Right forelimb (tissue), 1 donor: ENCODE data around the gene AIF1.

Experiments
- DNase-seq: peaks from one replicate; pipeline ENCODE4 v3.0.0-alpha.2; 2018

Gene AIF1

DNA sequence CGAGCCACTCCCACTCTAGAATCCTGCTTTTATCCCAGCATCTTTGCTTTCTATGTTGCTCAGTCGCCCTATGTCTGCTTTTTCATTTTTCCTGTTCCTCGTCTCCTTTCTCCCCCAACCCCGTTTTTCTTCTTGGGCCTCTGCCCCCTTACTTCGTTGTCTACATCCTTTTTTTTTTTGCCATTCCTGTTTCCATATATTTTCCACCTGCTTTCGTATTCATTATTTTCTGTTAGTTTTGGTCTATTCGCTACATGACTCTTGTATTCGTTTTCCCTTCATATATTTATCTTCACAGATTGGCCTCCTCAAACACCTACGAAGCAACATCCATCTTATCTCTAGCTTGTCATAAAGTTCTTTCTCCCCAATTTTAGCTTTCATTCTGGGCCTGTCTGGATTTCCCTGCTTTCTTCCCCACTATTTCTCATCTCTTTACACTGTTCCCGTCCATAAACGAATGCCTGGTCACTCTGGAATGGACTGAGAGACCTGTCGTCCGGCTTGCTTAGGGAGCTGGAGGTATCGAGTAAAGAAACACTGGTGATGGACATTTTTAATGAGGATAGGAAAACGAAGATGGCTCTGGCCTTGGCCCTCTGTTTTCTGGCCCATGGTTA is 6.4 kb downstream of the AIF1 start:
- DNase-seq, result no peak

DNA sequence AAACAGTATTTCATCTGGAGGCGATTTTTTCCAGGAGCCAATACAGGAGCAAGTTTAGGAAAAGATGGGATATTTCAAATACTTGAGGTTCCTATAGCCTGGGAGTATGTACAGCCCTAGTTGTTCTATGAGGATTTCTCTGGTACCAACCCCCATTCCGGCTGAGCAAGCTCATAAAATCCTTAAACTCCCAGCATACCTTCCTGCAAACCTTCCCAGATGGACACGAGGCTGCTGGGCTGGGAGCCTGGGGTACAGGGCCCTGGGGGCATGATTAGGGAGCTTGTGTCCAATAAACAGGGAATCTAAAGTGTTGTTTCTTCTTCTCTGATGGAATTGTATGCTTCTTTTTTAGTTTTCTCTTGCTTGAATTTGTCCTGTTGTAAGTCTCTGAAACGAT is 7.0 kb downstream of the AIF1 start:
- no peak for DNase-seq

DNA sequence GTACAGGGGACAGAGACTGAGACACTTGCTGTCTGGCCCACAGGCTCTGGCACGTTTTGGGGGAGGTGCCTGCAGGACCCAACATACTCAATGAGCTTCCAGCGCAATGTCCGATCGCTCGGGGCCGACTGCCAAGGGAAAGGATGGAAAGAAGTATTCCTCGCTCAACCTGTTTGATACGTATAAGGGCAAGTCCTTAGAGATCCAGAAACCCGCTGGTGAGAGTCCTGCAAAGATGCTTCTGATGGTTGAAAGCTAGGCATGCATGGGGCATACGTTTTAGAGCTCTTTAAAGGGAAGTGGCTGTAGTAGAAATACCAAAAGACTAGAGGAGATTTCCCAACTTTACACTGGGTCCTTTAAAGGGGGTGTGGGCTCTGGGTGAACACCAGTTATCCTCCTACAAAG is 7.7 kb downstream of the AIF1 start:
- no peak for DNase-seq

DNA sequence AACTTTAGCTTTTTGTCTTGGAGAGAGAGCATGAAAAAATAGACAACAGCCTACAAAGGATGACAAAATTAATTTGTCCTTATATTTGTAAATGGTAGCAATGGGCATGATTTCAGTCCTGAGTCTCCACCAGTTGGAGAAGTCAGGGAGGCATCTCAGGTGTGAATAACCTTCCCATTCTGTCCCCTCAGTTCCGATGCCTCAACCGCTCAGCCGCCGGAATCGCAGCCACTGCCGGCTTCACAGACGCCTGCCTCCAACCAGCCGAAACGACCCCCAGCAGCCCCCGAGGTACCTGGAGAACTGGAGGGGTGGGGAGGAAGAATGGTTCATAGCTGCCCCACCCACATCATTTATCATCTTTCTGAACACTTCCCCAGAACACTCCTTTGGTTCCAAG is 9.0 kb downstream of the AIF1 start:
- DNase-seq, result no peak

DNA sequence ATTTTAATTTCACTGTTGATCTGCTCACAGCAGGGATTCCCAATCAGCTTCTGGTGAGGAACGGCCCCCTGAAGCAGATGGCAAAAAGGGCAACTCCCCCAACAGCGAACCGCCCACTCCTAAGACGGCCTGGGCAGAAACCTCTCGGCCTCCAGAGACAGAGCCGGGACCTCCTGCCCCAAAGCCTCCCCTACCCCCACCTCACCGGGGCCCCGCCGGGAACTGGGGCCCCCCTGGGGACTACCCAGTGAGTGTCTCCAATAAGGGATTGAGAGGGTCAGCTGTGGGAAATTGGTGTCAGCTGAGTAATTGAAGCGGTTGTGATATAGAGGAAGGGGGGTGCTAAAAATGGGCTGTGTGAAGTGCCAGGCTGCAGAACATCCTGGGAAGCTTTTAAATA is 11.9 kb downstream of the AIF1 start:
- DNase-seq, result no peak

DNA sequence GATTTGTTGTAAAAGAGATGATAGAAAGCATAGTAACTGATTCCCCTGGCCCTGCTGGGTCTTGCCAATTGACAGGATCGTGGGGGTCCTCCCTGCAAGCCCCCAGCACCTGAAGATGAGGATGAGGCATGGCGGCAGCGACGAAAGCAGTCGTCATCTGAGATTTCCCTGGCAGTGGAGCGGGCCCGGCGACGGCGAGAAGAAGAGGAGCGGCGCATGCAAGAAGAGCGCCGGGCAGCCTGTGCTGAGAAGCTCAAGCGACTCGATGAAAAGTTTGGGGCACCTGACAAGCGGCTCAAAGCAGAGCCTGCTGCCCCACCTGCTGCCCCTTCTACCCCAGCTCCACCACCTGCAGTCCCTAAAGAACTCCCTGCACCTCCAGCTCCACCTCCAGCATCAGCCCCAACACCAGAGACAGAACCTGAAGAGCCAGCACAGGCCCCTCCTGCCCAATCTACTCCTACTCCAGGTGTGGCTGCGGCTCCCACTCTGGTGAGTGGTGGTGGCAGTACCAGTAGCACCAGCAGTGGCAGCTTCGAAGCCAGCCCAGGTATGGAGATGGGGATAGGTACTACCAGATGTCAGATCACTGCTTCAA is 12.8 kb downstream of the AIF1 start:
- no peak for DNase-seq

DNA sequence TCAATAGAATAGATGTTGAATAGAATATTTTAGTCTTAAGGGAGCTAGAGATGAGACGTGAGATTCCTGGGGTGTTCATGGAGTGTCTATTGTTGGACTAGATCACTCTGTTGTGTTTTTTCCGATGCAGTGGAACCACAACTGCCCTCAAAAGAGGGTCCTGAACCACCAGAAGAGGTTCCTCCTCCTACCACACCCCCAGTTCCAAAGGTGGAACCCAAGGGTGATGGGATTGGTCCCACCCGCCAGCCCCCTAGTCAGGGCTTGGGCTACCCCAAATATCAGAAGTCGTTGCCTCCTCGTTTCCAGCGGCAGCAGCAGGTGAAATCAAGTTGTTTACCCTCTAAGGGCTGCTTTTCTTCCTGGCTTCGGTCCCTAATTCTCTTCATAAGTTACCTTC is 14.0 kb downstream of the AIF1 start:
- DNase-seq, result no peak

DNA sequence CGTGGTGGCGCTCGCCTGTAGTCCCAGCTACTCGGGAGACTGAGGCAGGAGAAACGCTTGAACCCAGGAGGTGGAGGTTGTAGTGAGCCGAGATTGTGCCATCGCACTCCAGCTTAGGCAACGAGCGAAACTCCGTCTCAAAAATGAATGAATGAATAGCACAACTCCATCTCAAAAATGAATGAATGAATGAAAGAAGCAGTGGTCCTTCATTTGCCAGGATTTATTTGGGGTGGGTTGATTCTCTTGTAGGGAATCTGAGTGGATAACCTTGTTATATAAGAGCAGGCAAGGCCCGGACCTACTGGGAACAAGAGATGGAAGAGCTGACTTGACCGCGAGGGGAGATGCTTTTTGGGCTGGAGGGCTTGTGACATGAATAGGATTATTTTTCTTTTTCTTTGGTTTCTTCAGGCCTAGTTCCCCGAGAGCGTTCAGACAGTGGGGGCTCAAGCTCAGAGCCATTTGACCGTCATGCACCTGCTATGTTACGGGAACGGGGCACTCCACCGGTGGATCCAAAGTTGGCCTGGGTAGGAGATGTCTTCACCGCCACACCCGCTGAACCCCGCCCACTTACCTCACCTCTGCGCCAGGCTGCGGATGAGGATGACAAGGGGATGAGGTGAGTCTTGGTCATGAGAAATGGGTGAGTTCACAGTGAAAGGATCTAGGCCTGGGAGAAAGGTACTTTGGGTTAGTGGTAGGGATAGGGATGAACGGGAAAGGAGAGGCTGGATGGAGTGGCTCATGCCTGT is 15.3 kb downstream of the AIF1 start:
- DNase-seq, result no peak

DNA sequence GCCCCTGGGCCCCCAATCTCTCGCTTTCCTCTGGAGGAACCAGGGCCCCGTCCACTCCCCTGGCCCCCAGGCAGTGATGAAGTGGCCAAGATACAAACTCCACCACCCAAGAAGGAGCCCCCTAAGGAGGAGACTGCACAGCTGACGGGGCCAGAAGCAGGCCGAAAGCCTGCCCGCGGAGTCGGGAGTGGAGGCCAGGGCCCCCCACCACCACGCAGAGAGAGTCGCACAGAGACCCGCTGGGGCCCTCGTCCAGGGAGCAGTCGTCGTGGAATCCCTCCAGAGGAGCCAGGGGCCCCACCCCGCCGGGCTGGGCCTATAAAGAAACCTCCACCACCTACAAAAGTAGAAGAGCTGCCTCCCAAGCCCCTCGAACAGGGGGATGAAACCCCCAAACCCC is 16.2 kb downstream of the AIF1 start:
- no peak for DNase-seq

DNA sequence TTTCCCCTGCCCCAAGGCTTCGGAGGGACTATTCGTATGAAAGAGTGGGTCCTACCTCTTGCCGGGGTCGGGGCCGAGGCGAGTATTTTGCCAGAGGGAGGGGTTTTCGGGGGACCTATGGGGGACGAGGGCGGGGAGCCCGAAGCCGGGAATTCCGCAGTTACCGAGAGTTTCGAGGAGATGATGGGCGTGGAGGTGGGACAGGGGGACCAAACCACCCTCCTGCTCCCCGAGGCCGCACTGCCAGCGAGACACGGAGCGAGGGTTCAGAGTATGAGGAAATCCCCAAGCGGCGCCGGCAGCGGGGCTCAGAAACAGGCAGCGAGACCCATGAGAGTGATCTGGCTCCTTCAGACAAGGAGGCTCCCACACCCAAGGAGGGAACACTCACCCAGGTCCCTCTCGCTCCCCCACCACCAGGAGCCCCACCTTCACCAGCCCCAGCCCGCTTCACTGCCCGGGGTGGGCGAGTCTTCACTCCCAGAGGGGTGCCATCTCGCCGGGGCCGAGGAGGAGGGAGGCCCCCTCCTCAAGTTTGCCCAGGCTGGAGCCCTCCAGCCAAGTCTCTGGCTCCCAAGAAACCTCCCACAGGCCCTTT is 16.7 kb downstream of the AIF1 start:
- no peak for DNase-seq

DNA sequence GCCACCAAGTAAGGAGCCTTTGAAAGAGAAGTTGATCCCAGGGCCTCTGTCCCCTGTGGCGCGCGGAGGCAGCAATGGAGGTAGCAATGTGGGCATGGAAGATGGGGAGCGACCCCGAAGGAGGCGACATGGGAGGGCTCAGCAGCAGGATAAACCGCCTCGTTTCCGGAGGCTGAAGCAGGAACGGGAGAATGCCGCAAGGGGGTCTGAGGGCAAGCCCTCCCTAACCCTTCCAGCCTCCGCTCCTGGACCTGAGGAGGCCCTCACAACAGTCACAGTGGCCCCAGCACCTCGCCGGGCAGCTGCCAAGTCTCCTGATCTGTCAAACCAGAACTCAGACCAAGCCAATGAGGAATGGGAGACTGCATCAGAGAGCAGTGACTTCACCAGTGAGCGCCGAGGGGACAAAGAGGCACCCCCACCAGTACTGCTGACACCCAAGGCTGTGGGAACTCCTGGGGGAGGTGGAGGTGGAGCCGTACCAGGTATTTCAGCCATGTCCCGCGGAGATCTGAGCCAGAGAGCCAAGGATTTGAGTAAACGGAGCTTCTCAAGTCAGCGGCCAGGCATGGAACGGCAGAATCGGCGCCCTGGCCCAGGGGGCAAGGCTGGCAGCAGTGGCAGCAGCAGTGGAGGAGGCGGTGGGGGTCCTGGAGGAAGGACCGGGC is 17.4 kb downstream of the AIF1 start:
- DNase-seq, result no peak

DNA sequence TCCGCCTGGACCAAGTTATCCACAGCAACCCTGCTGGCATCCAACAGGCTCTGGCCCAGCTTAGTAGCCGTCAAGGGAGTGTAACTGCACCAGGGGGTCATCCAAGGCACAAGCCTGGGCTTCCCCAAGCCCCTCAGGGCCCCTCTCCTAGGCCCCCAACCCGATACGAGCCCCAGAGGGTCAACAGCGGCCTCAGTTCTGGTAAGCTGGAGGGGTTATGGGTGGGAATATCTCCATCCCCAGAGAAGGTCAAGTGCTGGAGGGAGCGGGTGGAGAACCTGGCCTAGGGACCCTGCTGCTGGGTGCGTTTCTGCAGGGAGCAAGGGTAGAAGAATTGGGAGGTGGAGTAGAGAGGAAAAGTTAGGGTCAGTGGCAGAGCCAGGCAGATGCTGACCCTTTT is 18.4 kb downstream of the AIF1 start:
- DNase-seq, result no peak

DNA sequence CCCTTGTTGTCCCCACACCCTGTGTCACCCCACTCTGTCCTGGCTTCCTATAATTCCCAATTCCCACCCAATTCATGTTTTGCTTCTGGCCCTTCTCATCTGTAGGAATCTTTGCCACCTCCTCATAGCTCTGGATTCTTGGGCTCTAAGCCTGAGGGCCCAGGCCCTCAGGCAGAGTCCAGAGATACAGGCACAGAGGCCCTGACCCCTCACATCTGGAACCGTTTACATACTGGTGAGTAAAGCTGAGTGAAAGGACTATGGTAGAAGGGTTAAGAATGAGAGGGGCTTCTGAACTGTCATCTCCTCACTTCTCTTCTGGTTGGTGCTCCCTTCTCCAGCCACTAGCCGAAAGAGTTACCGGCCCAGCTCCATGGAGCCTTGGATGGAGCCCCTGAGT is 19.1 kb downstream of the AIF1 start:
- DNase-seq, result no peak

DNA sequence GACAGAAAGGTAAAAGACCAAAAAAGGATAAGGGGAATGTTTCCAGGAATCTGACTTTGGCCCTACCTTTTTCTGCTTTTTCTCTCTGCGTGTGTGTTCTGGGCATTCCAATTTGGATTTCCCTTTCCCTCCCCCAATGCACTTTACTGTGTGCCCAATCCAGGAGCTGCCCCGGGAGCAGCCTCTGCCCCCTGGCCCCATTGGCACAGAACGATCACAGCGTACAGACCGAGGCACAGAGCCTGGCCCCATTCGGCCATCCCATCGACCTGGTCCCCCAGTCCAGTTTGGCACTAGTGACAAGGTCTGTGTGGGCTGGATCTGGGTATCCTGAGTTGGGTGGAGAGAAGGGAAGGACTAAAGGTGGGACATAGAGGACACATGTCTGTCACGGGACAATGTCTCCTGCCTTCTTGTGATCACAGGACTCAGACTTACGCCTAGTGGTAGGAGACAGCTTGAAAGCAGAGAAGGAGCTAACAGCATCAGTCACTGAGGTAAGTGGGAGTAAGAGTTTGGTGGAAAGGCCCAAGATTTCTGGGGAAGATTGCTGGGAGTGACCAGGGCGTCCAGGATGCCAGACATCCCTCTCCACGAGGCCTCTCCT is 20.0 kb downstream of the AIF1 start:
- DNase-seq, result no peak

DNA sequence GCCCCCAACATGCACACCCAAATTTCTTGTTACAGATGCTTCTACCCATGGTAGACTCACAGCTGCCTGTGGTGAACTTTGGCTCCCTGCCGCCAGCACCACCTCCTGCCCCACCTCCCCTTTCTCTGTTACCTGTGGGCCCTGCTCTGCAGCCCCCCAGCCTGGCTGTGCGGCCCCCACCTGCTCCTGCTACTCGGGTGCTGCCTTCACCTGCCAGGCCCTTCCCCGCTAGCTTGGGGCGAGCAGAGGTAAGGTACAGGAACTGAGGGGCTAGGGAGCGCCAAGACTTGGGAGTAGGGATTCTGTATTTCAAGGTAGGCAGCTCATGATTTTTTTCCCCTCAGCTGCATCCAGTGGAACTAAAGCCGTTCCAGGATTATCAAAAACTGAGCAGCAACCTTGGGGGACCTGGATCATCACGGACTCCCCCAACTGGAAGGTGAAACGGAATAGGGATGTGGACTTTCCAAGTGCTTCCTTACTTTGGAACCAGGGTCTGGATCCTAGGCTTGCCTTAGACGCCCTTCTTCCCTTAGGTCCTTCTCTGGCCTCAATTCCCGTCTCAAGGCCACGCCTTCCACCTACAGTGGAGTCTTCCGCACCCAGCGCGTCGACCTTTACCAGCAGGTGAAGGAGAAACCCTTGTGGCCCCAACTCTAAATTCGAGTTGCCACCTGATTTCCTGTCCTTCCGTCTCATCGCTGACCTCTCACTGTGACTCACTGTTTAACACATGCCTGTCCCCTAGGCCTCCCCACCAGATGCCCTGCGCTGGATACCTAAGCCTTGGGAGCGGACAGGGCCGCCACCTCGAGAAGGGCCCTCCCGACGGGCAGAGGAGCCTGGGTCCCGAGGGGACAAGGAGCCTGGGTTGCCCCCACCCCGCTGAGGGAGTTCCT is 21.9 kb downstream of the AIF1 start:
- no peak for DNase-seq

DNA sequence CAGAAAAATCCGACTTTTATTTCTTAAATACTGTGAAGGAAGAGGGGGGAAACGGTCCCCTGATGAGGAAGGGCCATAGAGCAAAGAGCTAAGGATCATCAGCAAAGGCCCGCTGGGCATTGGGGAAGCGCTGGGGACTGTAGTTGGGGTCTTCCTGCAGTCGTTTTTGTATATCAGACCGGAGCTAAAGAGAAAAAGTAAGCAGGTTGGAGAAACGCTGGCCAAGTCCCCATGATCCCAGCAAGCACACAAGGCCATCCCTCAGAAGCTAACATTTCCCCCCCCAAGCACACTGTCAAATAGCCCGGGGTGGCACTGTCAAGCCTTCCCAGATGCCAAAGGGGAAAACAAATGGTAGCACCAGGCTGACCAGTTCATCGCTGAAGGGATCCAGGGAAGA is 24.0 kb downstream of the AIF1 start:
- no peak for DNase-seq

DNA sequence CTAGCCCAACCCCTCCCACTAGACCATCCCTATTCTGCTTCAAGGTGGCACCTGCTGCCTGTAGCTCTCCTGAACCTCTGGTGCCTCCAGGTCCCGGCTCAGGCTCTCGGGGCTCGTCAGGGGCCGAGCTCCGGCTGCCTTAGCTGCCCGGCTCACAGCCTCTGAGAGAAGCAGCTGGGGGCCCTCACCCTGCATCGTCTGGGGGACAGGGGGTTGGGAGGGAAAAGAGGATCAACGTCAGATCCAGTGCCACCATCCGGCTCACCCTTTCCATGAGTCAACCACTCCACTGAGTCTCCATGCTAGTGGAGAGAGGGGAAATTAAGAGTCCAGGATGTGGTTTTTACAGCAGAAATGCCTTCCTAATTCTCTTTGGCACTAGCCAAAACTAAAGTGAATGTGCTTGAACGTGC is 24.4 kb downstream of the AIF1 start:
- DNase-seq, result no peak

DNA sequence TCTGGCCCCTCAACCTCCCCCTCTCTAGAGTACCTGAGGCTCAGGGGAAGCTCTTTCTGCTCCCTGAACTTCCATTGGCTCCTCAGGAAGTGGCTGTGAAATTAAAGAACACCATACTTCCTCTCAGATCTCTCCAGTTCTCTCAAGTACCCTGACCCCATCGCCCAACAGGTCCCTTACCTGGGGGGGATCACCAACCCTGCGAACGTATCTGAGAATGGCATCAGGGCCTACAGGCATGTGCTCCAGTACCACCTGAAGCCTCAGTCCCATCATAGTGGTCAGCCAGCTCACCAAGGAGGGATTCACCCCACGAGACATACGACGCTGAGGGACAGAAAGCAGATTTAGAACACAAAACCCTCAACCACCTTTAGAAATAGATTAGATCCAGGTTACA is 25.6 kb downstream of the AIF1 start:
- DNase-seq, result no peak

DNA sequence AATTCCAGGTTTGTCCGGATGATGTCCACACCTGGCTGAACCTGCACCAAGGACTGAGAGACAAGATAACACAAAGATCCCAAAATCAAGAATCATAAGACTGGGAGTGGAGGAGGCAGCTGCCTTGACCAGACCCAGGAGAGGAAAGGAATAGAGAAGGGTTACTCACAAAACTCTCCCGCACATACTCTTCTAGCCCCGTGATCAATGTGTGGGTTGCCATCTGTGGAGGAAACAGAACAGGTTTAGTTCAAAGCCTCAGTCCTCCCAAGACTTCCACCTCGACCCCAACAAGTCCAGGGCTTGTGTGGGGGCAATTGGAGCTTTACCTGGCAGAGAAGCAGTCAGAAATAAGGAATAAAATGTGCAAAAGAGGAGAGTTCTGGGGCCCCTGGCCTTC is 26.3 kb downstream of the AIF1 start:
- no peak for DNase-seq

DNA sequence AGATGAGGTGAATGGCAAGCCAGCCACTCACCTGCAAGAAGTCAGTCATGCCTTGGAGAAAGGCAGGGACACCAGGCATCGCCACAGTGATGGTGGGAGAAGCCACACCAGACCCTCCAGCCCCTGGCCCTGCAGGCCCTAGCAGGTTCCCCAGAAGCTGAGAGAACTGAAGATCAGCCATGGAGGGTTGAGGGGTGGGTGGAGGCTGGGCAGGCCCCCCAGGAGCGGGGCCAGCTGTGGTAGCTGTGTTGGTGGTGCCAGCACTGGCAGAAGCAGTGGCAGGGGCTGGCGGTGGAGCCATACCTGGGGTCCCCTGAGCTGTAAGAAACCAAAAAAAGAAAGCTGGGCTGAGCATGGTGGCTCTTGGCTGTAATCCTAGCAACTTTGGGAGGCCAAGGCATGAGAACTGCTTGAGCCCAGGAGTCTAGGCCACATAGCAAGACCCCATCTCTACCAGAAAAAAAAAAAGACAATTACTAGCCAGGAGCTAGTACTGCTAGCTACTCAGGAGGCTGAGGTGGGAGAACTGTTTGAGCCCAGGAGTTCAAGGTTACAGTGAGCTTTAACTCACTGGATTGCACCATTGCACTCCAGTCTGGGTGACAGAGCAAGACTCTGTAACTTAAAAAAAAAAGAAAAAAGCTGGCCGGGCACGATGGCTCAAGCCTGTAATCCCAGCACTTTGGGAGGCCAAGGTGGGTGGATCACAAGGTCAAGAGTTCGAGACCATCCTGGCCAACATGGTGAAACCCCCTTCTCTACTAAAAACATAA is 27.9 kb downstream of the AIF1 start:
- DNase-seq, result no peak

DNA sequence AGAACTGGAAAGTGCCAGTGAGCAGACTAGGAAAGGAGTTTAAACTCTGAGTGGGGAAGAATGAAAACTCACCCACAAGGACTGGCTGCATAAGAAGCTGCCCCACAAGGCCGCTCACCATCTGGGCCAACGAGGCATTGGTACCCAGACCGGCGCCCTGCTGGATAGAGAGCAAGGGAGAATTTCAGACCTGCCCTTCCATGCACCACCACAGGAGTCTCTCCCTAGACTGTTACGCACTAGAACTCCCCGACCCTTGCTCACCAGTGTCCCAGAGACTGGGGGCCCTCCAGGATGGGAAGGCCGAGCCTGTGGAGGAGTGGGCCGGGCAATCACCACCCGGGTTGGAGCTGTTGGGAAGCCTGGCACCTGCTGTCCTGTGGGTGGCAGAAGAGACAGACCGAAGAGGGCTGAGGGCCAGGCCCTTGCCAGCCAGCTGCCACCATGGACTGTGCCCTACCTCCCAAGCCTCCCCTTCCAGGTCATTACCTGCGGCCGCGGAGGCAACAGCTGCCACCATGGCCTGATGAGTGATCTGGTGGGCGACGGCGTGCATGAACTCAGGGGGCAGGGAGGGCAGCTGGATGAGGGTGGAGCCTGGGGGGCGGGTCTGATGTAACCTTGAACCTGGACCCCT is 28.9 kb downstream of the AIF1 start:
- DNase-seq, result no peak
